GM21619 (cell line): ENCODE measurements around the gene TMOD1.
"Not testable (repeated sequence)": the region's sequence is repeated elsewhere in the genome, so short reads cannot be mapped to it uniquely, and the experiment has no call there.

Experiments used
- ATAC-seq: cut with Tn5 transposase; IDR thresholded peaks from one replicate; pipeline ENCODE4 v1.9.1; 2021; ENCODE audit not compliant: unreplicated experiment

TMOD1 gene

DNA sequence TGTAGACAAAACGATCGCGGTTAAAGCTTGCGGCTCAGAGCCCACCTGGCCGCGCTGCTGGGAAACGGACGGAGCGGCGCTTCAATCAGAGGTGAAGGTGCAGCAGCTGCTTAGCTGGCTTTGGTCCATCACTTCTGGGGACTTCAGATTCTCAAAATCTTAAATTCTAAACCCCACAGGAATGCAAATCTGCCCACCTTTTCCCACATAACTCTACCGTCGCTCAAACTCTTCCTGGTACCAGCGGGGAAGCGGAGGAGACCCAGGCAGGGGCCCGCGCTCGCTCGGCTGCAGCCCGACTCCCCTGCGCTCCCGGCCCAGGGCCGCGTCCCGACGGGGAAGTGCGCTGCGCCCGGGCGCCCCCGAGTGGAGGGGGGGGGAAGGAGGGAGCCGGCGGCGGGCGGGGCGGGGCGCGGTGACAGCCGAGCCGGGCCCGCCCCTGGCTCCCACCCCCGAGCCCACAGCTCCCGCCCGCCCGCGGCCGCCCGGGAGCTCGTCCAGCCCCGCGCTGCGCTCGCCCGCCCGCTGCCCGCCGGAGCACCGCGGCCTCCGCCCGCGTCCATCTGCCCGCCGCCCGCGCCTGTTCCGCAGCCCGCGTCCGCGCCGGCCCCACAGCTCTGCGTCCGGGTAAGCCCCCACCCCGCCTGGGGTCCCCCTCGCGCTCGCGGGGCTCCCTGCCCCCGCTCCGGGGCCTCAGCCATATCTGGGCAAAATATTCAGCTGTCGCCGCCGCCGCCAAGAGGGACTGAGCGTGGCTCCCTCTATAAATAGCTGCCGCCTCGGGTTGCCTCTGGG is at the start of gene TMOD1:
TMOD1 (plus strand) TSS at position 490 of the 795 bp plus-strand sequence. CDS start 22,523 bp downstream, outside the sequence.
- peak; percentile 61 for ATAC-seq

DNA sequence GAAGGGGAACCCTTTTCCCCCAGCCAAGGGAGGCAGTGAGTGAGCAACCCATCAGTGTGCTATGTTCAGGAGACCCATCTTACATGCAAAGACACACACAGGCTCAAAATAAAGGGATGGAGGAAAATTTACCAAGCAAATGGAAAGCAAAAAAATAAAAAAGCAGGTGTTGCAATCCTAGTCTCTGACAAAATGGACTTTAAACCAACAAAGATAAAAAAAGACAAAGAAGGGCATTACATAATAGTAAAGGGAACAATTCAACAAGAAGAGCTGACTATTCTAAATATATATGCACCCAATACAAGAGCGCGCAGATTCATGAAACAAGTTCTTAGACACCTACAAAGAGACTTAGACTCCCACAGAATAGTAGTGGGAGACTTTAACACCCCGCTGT is 47.9 kb upstream of the TMOD1 start:
- ATAC-seq, result not testable (repeated sequence)

DNA sequence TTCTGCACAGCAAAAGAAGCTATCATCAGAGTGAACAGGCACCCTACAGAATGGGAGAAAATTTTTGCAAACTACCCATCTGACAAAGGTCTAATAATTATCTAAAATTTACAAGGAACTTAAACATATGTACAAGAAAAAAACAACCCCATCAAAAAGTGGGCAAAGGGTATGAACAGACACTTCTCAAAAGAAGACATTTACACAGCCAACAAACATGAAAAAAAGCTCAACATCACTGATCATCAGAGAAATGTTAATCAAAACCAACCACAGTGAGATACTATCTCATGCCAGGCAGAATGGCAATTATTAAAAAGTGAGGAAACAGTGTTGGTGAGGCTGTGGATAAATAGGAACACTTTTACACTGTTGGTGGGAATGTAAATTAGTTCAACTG is 44.6 kb upstream of the TMOD1 start:
- not testable (repeated sequence) for ATAC-seq

DNA sequence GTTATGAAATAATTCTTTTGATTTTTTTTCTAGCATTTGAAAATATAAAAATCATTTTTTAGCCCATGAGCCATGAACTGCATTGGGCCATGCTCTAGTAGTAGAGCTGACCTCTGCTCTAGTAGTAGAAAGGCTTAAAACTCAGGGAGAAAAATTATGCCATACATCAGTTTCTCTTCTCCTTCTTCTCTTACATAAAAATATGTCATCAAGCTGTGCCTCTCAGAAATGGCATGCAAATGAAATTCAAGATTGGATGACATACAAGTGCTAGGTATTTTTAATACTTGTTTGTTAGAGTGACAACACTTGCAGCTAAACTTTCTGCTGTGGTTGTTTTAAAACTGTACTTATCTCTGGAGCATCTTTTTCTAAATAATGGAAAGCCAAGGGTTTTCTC is 42.1 kb upstream of the TMOD1 start:
- no peak for ATAC-seq

DNA sequence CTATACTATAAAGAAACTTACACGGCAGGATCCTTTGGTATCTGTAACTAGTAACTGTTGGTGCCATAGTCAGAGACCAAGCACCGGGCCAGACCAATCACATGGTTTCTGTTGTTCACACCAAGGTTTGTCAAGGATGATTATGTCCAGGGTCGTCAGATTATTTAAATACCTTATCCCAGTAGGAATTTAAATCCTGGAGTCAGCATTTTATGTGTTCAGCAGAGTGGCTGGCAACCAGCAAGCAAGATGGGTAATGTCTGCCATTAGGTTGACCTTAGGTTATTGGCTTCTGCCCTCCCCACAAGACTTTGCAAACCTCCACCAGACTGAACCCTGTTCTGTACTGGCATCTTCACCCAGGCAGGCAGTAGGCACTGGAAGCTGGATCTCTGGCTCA is 39.3 kb upstream of the TMOD1 start:
- no peak for ATAC-seq

DNA sequence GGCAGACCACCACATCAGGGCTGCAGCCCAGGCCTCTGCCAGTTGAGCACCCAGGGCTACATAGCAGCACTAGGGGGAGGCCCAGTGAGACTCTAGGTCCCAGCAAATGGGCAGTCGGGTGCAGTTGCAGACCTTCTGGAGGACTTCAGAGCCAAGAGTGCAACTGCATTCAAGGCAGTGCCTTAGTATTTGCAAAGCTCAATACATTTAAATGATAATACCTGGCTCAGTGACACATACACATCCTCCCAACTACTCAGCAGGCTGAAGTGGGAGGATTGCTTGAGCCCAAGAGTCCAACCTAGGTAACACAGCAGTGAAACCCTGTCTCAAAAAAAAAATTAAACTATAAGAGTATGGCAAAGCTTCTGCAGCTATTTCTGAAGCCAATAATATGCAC is 38.6 kb upstream of the TMOD1 start:
- no peak for ATAC-seq

DNA sequence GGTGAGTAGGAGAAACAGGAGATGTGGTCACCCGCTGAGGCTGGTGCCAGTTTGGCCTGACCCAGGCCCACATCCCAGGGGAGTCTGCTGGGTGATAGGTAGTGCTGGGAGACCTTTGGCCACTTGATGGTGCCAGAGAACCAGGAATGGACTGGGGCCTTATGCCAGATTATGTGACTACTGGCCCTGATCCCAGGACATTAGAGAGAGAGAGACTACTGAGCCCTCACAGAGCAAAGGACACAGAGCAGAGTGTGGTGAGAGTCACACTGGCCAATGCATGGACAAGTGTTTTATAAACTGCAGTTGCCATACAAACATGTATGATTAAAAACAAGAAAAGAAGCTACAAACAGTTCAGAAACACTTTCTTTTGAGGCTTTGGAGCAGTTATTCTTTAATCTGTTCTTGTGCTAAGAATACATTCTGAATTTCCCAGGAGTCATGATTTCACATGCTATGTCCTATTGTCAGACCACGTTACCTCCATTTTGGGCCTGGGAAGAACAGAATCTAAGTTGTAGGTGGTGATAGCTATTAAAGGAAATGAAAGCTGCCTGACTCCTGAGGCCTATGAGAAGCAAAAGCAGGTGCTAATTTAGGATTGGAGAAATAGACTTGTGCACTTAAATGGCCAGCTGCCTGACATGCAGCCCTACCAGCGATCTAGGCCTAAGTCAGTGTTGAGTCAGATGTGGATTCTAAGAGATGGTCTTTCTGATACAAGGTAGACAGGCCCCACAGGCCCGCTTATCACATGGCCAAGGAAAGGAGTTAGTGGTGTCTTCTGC is 32.6 kb upstream of the TMOD1 start:
- peak; percentile 78 for ATAC-seq

DNA sequence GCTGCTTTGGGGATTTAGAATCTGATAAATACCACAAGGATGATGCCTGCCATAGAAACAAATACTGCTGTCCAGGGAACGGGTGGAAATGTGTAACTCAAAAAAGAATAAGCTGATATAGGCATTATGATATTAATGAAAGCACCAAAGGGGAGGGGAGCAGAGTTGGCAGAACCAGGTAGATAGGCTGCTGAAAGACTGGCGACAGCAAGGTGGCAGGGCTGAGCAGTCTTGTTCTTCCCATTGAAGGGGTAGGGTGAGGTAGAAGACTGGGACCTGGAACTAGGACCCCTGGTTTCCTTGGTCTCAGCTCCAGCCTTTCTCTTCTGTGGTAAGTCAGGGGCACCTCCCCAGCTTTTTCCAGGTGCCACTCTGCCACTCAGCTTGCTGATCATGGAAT is 31.4 kb upstream of the TMOD1 start:
- no peak for ATAC-seq

DNA sequence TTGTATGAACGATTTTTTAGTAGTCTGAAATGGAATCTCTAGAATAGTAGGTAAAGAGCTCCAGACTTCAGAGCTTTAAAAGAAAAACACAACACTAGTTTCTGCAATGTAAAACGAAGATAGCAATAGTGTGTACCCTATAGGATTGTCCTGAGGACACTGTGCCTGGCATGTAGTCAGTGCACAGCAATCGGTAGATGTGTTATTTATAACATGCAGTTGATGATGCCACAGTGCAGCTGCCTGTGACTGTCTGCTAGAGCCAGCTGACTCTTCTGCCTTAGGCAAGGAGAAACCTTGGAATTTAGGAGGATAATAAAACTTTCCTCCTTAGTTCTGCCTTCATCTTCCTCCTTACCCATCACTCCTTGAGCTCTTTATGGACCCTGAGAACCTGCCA is 27.7 kb upstream of the TMOD1 start:
- ATAC-seq, result no peak

DNA sequence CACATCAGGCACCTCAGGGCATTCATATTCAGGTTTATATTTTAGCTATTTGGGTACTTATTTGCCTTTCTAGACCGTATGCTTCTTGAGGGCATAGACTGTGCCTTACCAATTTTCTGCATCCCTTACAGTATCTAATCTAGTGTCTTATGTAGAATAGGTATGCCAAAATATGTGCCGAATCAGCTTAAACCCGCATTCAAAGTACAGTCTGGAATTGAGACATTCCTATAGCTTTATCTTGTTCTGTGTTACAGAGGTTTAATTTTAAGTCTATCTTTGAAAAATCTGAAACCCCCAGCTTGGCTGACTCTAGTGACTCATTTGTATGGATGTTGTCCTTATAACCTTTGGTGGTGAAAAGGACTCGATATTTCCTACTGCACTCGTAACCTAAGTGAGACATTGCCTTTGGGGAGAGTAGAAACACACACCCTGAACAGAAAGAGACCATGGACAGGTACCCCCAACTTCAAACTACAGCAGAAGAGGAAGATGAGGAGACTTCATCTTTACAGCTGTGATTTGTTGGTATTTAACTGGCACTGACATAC is 27.0 kb upstream of the TMOD1 start:
- ATAC-seq, result no peak

DNA sequence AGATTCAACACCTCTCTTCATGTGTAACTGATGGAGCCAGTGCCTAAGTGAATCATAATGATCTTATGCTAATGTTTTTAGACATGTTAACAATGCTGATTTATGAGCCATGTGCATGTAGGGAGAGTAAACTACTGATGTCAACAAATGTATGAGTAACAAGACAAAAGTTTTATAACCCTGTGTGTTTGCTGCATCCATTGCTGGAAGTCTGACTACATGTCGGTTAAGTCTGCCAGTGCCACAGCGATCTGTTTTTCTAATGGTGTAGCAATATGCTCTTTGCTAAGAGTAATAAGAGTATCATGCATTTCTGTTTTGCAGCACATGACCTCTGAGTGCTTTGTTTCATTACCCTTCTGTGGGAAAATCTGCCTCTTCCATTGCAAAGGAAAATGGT is 26.4 kb upstream of the TMOD1 start:
- ATAC-seq, result no peak

DNA sequence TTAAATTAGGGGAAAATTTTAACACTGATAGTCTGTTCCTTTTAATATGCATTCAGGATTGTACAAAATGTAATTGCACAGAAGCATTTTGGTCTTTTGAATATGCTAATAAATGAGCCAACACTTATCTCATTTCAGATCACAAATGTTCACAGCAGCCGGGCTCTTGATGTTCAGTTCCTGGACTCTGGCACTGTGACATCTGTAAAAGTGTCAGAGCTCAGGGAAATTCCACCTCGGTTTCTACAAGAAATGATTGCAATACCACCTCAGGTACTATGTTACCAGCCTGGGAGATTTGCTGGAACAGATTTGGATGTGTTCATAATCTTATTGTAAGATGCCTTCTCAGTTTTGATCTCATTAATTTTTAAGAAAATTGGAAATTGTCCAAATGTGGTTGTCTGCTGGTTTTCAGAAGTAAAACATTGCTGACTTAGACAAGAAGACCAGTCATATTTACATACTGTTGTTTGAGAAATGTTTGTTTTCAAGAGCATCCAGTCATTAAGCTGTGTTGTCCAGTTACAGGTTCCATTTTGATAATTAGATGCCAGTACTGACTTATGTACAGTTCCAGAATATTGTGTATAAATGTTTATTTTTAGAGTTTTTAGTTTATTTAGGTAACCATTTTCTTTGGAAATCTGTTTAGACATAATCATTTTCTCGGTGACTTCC is 23.0 kb upstream of the TMOD1 start:
- no peak for ATAC-seq

DNA sequence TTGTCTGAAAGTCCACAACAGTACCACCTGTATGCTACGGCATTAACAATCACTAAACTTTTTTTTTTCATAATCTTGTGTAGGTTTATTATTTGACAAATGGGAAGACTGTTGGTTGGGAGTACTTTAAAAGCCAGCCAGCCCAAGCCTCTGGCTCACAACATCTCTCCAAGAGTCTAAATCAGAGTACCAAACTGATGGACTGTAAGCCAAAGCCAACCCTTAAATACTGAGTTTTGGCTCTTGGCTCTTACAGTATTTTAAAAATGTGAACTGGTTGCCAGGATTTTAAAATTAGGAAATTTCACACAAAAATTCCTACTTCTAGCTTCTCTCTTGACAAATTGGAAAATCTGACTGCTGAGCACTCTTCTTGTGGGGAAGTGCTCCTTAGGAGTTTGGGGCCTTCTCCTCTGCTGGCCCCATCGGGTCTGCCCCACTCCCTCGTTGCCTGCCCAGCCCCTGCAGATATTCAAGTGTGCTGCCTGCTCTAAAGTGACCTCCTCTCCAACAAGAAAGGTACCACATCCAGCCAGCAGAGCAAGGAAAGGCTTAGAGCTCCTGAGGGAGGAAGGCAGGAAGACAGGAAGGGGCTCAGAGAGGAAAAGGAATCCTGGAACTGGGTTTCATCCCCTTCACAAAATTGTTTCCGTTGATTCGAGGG is 21.8 kb upstream of the TMOD1 start:
- ATAC-seq, result no peak

DNA sequence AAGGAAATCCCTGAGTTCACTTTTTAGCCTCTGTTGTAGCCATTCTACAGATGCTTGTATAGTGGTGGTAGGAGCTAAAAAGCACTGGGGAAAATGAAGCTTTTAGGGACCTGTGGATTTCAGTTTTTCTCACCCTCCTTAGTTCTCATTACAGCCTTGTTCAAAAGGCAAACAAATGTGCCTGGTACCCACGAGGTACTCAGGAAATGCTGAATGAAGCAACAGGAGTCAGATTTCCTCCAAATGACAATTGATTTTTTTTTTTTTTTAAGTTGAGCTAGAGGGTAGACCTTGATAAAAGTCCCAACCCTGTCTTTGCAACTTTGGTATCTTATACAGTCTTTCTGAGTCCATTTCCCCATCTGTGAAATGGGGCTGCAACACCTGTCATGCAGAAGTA is 21.3 kb upstream of the TMOD1 start:
- no peak for ATAC-seq

DNA sequence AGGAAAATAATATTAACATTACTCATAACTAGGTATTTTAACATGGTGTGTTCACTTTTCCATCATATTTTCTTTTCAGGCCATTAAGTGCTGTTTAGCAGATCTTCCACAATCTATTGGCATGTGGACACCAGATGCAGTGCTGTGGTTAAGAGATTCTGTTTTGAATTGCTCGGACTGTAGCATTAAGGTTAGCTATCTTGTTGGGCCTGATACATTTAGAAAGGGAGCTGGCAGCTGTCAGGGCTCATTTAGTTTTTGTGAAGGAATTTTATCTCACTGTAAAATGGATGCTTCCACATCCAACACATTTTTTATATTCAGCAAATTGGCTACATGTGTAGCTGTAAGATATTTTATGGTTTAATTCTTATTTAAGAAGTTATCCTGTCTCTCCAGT is 20.7 kb upstream of the TMOD1 start:
- ATAC-seq, result no peak

DNA sequence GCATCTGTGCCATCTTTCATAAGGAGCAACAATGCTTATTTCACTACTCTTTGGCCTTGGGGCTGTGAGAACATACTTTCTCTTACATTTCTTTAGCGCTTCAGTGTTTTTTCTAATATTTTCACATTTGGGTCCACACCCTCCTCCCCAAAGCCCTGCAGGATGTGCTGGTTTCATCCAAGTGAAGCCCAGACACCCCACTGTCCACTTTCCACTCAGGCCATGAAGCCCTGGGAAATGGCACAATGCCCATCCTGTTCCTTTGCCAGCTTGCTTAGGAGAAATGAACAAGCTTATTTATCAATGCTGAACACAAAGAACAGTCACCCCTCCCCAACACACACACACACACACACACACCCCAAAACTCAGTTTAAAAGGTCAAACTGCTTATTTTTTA is 17.3 kb upstream of the TMOD1 start:
- ATAC-seq, result no peak

DNA sequence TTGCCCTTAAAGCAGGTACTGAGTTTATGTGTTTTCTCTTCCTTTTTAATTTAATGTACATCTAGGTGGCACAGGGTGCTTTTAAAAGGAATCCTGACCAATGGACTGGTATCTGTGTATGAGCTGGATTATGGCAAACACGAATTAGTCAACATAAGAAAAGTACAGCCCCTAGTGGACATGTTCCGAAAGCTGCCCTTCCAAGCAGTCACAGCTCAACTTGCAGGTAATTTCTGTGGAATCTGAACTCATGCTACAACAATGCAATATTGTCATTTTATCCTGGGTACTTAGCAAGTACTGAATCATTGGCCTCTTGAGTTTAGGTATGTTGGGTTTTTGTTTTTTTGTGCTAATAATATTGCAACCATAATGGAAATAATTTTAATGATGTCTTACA is 14.4 kb upstream of the TMOD1 start:
- no peak for ATAC-seq

DNA sequence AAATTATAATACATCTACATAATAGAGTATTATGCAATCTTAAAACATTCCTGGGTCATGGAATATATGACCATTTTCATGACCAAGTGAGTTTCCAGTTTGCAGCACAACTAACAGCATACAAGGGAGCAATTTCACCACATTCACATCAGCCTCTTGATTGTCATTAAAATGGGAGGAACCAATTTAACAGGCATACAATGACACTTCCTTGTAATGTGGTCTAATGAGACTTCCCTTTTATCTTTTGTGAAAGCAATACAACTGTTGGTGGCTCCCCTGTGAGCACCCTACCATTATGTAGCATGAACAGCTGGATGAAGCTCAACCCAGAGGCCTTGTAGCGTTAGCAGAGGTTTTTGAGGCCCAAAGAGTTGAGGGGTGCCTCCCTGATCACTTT is 13.6 kb upstream of the TMOD1 start:
- ATAC-seq, result no peak

DNA sequence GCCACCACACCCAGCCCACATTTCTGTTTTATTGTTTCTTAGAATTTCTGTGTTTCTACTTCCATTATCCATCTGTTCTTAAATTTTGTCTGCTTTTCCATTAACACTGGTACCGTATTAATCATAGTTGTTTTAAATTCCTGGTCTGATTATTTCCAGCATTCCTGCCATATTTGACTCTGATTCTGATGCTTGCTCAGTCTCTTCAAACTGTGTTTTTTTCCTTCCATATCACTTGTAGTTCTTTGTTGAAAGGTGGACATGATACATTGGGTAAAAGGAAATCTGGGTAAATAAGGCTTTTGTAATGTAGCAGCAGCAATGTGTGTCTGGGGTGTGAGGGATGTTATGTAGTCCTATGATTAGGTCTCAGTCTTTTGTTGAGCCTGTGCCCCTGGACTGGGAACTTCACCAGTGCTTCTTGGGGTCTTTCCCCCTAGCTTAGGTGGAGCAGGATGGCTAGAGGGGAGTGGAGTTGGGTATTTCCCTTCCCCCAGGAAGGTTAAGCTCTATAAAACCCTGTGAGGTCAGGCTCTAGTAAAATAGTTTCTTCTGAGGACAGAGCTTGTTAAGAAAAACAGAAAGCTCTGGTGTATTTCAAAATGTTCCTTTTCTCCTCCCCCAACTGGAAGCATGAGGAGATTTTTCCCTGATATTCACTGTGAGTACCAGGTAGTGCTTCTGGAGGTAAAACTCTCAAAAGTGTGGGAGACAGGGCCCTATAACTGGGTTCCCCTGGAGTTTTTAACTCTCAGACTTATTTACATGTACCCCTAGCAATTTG is 10.1 kb upstream of the TMOD1 start:
- no peak for ATAC-seq
